Omental fat pad (tissue), 4 donors: ENCODE data around the gene OR2F1. TPM values are rescaled to one million over a fixed set of nuclear protein-coding genes. Genes with fewer than 3 reads are reported as not detected.

Source experiments
- ATAC-seq: fragments of 150-250 bp; one replicate; pipeline ENCODE4 v1.9.1; 2016; ENCODE audit warnings: mild to moderate bottlenecking, moderate library complexity; ENCODE audit not compliant: low FRiP score
- DNase-seq: peaks from one replicate; pipeline ENCODE4 v3.0.0-alpha.2; 2019; ENCODE audit warnings: low spot score
- total RNA-seq, 4 donors: library from RNA; depleted of rRNA; stranded (reverse); fragments of >200 nt; gene quantifications; one replicate each; pipeline ENCODE4 v1.1.0, GENCODE V29; 2016
- TF ChIP-seq, protein P1 (sequence below), 3 donors: fragments of 450-650 bp; IDR thresholded peaks; one replicate each; pipeline ENCODE4 v1.5.1; 2016 to 2017; ENCODE audit warnings: antibody characterized with exemption in 3 of 3, mild to moderate bottlenecking in 3 of 3, moderate library complexity in 2 of 3

OR2F1 gene
- total RNA-seq, 4 donors from 2014 or later: not detected

- ATAC-seq (no peak), DNase-seq (no peak)
- TF ChIP-seq, protein P1, sequence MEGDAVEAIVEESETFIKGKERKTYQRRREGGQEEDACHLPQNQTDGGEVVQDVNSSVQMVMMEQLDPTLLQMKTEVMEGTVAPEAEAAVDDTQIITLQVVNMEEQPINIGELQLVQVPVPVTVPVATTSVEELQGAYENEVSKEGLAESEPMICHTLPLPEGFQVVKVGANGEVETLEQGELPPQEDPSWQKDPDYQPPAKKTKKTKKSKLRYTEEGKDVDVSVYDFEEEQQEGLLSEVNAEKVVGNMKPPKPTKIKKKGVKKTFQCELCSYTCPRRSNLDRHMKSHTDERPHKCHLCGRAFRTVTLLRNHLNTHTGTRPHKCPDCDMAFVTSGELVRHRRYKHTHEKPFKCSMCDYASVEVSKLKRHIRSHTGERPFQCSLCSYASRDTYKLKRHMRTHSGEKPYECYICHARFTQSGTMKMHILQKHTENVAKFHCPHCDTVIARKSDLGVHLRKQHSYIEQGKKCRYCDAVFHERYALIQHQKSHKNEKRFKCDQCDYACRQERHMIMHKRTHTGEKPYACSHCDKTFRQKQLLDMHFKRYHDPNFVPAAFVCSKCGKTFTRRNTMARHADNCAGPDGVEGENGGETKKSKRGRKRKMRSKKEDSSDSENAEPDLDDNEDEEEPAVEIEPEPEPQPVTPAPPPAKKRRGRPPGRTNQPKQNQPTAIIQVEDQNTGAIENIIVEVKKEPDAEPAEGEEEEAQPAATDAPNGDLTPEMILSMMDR (IDR thresholded peaks at IDR 0.05): no peak
Measured at GRCh38 chr7:143987513-143987912, 32.9 kb downstream of the OR2F1 start.

DNA sequence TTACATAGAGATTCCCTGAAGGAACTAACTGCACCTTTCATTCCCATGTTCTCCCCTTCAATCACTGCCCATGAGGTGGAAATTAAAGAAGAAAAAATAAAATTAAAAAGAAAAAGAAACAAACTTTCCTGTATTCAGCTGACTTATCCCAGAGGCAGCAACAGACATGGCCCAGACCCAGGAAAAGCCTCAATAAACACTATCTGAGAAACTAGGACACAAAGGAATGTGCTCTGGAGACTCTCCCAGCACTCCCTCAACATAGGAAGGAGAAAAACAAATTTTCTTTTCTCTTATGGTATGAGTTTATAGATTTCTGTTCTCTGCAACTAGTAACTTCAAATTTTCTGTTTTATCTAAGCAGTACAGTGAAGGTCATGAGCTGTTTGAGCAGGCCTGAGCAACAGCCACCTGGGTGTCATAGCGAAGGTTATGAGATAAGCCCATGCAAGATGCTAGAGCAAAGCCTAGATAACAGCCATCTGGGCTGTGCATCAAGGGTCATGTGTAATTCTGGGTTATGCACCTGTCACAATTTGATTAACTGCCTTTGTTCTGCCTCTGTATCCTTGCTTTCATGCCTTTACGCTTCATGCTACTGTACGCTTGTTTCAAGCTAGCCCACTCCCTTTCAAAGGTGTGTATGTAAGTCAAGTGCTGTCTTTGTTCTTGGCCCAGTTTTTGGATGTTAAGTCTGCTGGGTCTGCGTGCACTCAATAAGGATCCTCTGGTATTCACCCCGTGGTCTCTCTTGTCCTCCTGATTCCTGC, 34.5 kb downstream of the OR2F1 start:
- TF ChIP-seq, protein P1 (IDR thresholded peaks at IDR 0.05): no peak
- no peak for DNase-seq
- ATAC-seq: no peak

DNA sequence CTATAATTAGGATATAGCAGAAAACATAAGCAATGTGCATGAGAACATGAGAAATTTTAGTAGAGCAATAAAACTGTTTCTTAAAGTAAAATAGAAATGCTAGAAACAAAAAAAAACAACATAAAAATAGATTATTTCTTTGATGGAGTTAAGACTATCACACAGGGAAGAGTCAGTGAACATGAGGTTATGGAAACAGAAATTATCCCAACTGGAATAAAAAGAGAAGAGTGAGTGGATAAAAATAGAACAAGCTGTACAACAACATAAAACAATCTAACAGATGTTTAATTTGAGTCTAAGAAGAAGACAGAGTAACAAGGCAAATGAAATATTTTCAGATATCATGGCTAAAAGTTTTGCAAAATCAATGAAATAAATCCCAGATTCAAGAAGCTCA, 38.0 kb downstream of the OR2F1 start:
- TF ChIP-seq, protein P1 (IDR thresholded peaks at IDR 0.05): no peak
- no peak for ATAC-seq
- no peak for DNase-seq

- ATAC-seq (no peak), DNase-seq (no peak)
- TF ChIP-seq, protein P1 (IDR thresholded peaks at IDR 0.05): no peak
Measured at GRCh38 chr7:143993924-143994323, 39.3 kb downstream of the OR2F1 start.

GRCh38 chr7:144000020-144000419, 45.4 kb downstream of the OR2F1 start, which contains the start of gene OR6B1:
OR6B1 (plus strand) TSS chr7:144000320; CDS start chr7:144003997, 3,677 bp downstream.
- no peak for ATAC-seq
- TF ChIP-seq, protein P1 (IDR thresholded peaks at IDR 0.05): no peak
- no peak for DNase-seq

DNA sequence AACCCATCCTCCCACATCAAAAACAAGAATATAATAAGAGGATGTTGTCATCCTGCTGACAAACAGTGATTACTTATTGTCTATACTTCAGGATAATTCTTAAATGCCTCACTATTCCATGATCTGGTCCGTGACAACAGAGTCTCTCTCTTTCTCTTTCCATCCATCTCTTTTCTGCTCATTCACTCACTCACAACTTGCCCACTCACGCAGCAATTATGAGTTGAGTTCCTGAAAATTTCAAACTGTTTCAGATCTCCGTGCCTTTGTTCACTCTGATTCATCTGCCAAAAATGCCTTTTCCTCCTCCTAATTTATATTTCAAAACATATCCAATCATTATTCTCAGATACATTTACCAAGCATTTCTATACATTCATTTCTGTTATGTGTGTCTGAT, 46.9 kb downstream of the OR2F1 start:
- ATAC-seq (no peak), DNase-seq (no peak)
- TF ChIP-seq, protein P1 (IDR thresholded peaks at IDR 0.05): no peak

GRCh38 chr7:144004703-144005102, 50.1 kb downstream of the OR2F1 start:
- no peak for DNase-seq
- no peak for ATAC-seq
- TF ChIP-seq, protein P1 (IDR thresholded peaks at IDR 0.05): no peak
